ENCODE results near the gene COPS9. TPM values are rescaled to one million over a fixed set of nuclear protein-coding genes. Genes with fewer than 3 reads are reported as not detected.

The COPS9 gene
- total RNA-seq, 6 donors from 2014 or later, result 97.2 to 141 (median 129) TPM

GRCh38 chr2:240121190-240121589 lies 14.9 kb downstream of the COPS9 start:
- 68 to 71% methylated on average over 4 of the region's 4 CpGs for WGBS, 2 donors
- TF ChIP-seq EP300 (IDR thresholded peaks at IDR 0.05) (no peak), POLR2AphosphoS5 (IDR thresholded peaks at IDR 0.05) (no peak), POLR2A (IDR thresholded peaks at IDR 0.05) (no peak), CTCF (IDR thresholded peaks at IDR 0.05) (no peak)

GRCh38 chr2:240114233-240114632 lies 21.9 kb downstream of the COPS9 start:
- 83% methylated on average over 6 of the region's 6 CpGs for WGBS, 2 donors

More at GRCh38 chr2:240121190-240121589, 14.9 kb downstream of the COPS9 start:
- Histone ChIP-seq H3K36me3 (peaks cover 0 to 9% (median 0%) of the 10 kb centered on the region in 4 donors), H3K27ac (no peak overlapping the region), H3K4me1 (no peaks in the 10 kb centered on the region), H3K4me3 (no peak overlapping the region), H3K27me3 (no peaks in the 10 kb centered on the region), H3K9me3 (peaks cover 0 to 3% (median 0%) of the 10 kb centered on the region in 4 donors)
- DNase-seq (no peak), ATAC-seq (ENCODE audit: low FRiP score in 2 of 2) (no peak)

DNA sequence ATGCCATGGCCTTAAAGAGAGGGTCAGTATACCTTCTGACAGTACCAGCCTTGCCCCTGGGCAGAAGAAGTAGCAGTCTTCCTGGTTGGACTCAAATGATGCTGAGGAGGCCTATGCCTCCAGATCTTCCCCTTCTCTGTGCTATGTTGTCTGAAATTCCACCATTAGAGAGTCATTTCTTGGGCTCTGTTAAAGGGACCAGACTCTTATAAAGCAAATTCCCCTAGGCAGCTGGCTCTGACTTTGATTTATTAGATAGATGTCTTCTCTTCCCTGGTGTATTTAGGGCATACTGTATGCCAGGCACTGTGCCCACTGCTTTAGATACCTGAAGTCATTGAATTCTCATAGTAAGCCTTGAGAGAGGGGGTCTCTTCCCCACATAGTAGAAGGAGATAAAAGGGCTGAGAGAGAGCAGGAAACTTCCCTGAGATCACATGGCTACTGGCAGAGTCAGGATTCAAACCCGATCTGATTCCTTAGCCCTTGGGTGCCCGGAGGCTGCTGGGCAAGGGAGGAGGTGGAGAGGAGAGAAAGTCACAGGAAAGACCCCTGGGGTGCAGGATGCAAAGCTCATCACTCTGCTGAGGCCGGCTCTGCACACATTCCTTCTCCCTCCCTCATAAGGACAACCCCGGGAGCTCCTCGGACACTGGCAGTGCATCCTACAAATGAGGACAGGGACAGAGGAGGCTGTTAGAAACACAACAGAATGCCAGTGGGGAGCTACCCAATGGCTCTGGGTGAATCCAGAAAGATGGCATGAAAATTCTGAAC lies 23.0 kb downstream of the COPS9 start:
- no peak for ATAC-seq (ENCODE audit: low FRiP score in 2 of 2)
- no peak for TF ChIP-seq EP300 (IDR thresholded peaks at IDR 0.05)
- no peak for TF ChIP-seq POLR2AphosphoS5 (IDR thresholded peaks at IDR 0.05)
- no peak for TF ChIP-seq CTCF (IDR thresholded peaks at IDR 0.05)
- TF ChIP-seq POLR2A (IDR thresholded peaks at IDR 0.05), result no peak

More at GRCh38 chr2:240114233-240114632, 21.9 kb downstream of the COPS9 start:
- no peaks in the 10 kb centered on the region for H3K4me1 ChIP-seq
- no peak overlapping the region for H3K27ac ChIP-seq
- DNase-seq (no peak), ATAC-seq (ENCODE audit: low FRiP score in 2 of 2) (no peak)
- H3K27me3 ChIP-seq, result no peaks in the 10 kb centered on the region
- peaks cover 0 to 3% (median 0%) of the 10 kb centered on the region in 4 donors for H3K9me3 ChIP-seq
- no peak for TF ChIP-seq CTCF (IDR thresholded peaks at IDR 0.05)
- no peak for TF ChIP-seq POLR2AphosphoS5 (IDR thresholded peaks at IDR 0.05)
- TF ChIP-seq POLR2A (IDR thresholded peaks at IDR 0.05), result no peak
- TF ChIP-seq EP300 (IDR thresholded peaks at IDR 0.05), result no peak
- no peaks in the 10 kb centered on the region for H3K36me3 ChIP-seq
- H3K4me3 ChIP-seq, result no peak overlapping the region

DNA sequence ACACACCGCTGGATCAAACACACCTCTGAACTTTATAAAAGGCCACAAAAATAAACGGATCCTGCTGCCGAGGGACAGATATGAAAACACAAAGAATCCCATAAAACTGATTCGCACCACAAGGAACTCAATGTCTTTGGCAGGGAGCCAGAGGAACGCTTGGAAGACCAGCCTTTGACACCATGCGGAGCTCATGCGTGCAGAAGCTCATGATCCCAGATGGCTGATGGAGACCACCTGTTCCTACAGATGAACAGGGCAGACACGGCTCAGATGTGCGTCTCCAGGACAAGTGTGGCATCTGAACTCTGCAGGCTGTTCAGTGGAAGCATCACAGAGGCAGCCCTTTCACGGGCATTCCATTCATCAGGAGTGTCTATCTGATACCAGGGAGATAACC lies 24.9 kb downstream of the COPS9 start:
- WGBS, 2 donors, result 67 to 69% methylated on average over 10 of the region's 10 CpGs
- Histone ChIP-seq H3K9me3 (no peaks in the 10 kb centered on the region), H3K4me1 (no peaks in the 10 kb centered on the region), H3K27ac (no peak overlapping the region), H3K36me3 (no peaks in the 10 kb centered on the region), H3K27me3 (no peaks in the 10 kb centered on the region), H3K4me3 (no peak overlapping the region)
- ATAC-seq (ENCODE audit: low FRiP score in 2 of 2) (no peak), DNase-seq (no peak)
- TF ChIP-seq CTCF (IDR thresholded peaks at IDR 0.05), result no peak
- TF ChIP-seq POLR2A (IDR thresholded peaks at IDR 0.05), result no peak
- no peak for TF ChIP-seq POLR2AphosphoS5 (IDR thresholded peaks at IDR 0.05)
- no peak for TF ChIP-seq EP300 (IDR thresholded peaks at IDR 0.05)

More for the DNA sequence above, 23.0 kb downstream of the COPS9 start:
- H3K9me3 ChIP-seq, result no peaks in the 10 kb centered on the region
- no peaks in the 10 kb centered on the region for H3K27me3 ChIP-seq
- WGBS, 2 donors, result 16 to 28% methylated on average over 5 of the region's 5 CpGs
- H3K4me3 ChIP-seq, result no peak overlapping the region
- no peak for DNase-seq
- no peak overlapping the region for H3K27ac ChIP-seq
- no peaks in the 10 kb centered on the region for H3K36me3 ChIP-seq
- no peaks in the 10 kb centered on the region for H3K4me1 ChIP-seq

GRCh38 chr2:240109386-240109785 lies 26.7 kb downstream of the COPS9 start:
- no peak overlapping the region for H3K27ac ChIP-seq
- TF ChIP-seq CTCF (IDR thresholded peaks at IDR 0.05), result no peak
- no peak for TF ChIP-seq POLR2A (IDR thresholded peaks at IDR 0.05)
- H3K9me3 ChIP-seq, result no peaks in the 10 kb centered on the region
- no peak overlapping the region for H3K4me3 ChIP-seq
- no peaks in the 10 kb centered on the region for H3K4me1 ChIP-seq
- H3K36me3 ChIP-seq, result no peaks in the 10 kb centered on the region
- H3K27me3 ChIP-seq, result no peaks in the 10 kb centered on the region
- WGBS, 2 donors, result 71 to 78% methylated on average over 8 to 10 of the region's 11 CpGs
- no peak for ATAC-seq (ENCODE audit: low FRiP score in 2 of 2)
- DNase-seq, result no peak
